Measurements from ENCODE around the gene UBN1. TPM values are rescaled to one million over a fixed set of nuclear protein-coding genes. Genes with fewer than 3 reads are reported as not detected.
"Not testable (repeated sequence)": the region's sequence is repeated elsewhere in the genome, so short reads cannot be mapped to it uniquely, and the experiment has no call there.

Gene UBN1
- total and polyA plus RNA-seq, 8 donors = 5.4 to 319 (median 34.2) TPM

DNA sequence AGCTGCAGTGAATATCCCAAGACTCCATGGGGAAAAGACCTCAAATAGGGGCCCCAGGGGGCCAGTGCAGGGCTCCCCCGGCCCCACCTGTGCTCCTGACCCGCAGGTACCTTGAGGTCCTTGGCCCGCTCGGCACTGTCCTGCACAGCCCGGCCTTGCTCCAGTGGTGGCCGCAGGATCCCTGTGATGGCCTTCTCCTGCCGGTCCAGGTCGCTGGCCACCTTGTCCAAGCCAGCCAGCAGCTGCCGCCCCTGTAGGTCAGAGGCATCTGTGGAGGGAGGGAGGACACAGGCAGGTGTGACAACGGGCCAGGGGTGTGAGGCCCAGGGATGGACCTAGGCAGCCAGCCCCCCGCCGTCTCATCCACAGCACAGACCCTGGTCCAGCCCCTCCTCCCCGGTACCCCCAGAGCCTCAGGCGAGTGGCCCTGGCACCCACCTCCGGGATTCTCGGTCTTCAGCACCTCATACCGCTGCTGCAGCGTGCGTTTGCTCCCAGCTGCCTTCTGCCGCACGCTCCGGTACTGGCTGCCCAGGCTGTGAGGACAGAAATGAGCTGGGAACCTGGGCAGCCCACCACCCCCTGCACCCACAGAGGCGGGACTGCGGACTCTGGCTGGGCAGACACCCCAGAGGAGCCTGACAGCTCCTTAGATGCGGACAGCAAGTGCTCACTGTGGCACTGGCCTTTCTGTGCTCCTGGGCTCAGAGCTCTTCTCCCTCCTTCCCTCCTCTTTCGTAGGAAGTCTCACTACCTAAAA is 46.0 kb downstream of the UBN1 start:
- H3K36me3 ChIP-seq = peaks cover 13 to 89% (median 86%) of the 10 kb centered on the region in 4 donors
- intact Hi-C loops (cut with DNase I; ENCODE audit: low total_unique reads) = no loop called here

DNA sequence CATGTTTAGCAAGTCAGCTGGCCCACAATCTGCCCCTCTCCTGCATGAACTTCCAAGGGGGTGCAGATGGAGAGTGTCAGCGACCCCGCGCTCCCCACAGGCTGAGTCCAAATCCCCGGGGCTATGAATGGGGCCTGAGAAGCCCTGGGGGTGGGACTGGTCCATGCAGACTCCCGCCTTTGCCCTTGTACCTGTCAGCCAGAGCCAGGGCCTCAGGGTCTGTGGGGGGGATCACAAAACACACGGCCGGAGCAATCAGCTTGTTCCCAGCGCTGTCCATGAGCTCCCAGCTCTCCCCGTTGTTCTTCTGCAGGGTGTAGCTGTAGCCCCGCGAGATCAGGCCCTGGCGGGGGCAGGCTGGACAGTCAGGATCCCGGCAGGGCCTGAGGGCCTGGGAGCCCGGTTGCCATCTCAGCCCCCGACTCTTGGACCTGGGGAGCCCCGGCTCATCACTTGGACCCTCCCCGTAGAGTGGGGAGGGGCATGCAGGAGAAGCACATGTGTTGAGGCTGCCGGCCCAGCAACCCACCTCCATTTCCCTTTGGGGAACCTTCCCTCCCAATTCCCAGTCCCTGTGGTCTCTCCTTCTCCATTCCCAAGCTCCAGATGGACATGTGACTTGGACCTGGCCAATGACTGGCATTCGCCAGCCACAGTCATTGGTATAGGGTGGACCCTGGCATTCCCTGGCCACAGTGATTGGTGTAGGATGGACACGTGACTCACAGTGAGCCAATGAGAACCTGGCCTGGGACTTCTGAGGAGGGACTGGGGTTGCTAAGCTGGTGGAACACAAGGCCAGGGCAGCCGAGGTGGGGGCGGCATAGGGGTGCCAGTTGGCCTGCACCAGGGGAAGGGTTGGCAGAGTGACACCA is 47.2 kb downstream of the UBN1 start:
- intact Hi-C loops (cut with DNase I; ENCODE audit: low total_unique reads) = no loop called here
- H3K27ac ChIP-seq = no peak overlapping the region
- peaks cover 0 to 7% (median 2%) of the 10 kb centered on the region in 4 donors for H3K9me3 ChIP-seq
- H3K27me3 ChIP-seq = no peaks in the 10 kb centered on the region
- 87 to 98% (median 91%) methylated on average over 18 to 22 of the region's 22 CpGs for WGBS, 5 donors
- H3K36me3 ChIP-seq = peaks cover 19 to 93% (median 89%) of the 10 kb centered on the region in 4 donors
- peaks cover 0 to 15% (median 5%) of the 10 kb centered on the region in 4 donors for H3K4me1 ChIP-seq
- no peak for DNase-seq
- no peak overlapping the region for H3K4me3 ChIP-seq
- TF ChIP-seq, protein P1, sequence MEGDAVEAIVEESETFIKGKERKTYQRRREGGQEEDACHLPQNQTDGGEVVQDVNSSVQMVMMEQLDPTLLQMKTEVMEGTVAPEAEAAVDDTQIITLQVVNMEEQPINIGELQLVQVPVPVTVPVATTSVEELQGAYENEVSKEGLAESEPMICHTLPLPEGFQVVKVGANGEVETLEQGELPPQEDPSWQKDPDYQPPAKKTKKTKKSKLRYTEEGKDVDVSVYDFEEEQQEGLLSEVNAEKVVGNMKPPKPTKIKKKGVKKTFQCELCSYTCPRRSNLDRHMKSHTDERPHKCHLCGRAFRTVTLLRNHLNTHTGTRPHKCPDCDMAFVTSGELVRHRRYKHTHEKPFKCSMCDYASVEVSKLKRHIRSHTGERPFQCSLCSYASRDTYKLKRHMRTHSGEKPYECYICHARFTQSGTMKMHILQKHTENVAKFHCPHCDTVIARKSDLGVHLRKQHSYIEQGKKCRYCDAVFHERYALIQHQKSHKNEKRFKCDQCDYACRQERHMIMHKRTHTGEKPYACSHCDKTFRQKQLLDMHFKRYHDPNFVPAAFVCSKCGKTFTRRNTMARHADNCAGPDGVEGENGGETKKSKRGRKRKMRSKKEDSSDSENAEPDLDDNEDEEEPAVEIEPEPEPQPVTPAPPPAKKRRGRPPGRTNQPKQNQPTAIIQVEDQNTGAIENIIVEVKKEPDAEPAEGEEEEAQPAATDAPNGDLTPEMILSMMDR (IDR thresholded peaks at IDR 0.05) = no peak
- TF ChIP-seq EP300 (IDR thresholded peaks at IDR 0.05) = no peak
- no peak for TF ChIP-seq POLR2AphosphoS5 (IDR thresholded peaks at IDR 0.05)
- TF ChIP-seq POLR2A (IDR thresholded peaks at IDR 0.05) = no peak

More for the DNA sequence above, 46.0 kb downstream of the UBN1 start:
- Histone ChIP-seq H3K4me3 (no peak overlapping the region), H3K27me3 (no peaks in the 10 kb centered on the region), H3K4me1 (peaks cover 0 to 15% (median 5%) of the 10 kb centered on the region in 4 donors), H3K27ac (no peak overlapping the region), H3K9me3 (no peaks in the 10 kb centered on the region)
- 86 to 92% (median 91%) methylated on average over 22 to 26 of the region's 26 CpGs for WGBS, 5 donors
- DNase-seq = no peak
- TF ChIP-seq, protein P1 (IDR thresholded peaks at IDR 0.05) = no peak
- TF ChIP-seq EP300 (IDR thresholded peaks at IDR 0.05) = no peak
- no peak for TF ChIP-seq POLR2AphosphoS5 (IDR thresholded peaks at IDR 0.05)
- TF ChIP-seq POLR2A (IDR thresholded peaks at IDR 0.05) = no peak

GRCh38 chr16:4895366-4895765 is 48.1 kb downstream of the UBN1 start:
- H3K4me1 ChIP-seq = peaks cover 0 to 15% (median 5%) of the 10 kb centered on the region in 4 donors
- H3K36me3 ChIP-seq = peaks cover 12 to 86% (median 81%) of the 10 kb centered on the region in 4 donors
- peaks cover 0 to 7% (median 2%) of the 10 kb centered on the region in 4 donors for H3K9me3 ChIP-seq
- no peak overlapping the region for H3K4me3 ChIP-seq
- no peaks in the 10 kb centered on the region for H3K27me3 ChIP-seq
- intact Hi-C loops (cut with DNase I; ENCODE audit: low total_unique reads) = no loop called here
- no peak overlapping the region for H3K27ac ChIP-seq
- TF ChIP-seq EP300 (IDR thresholded peaks at IDR 0.05) = no peak
- no peak for TF ChIP-seq POLR2AphosphoS5 (IDR thresholded peaks at IDR 0.05)
- TF ChIP-seq, protein P1 (IDR thresholded peaks at IDR 0.05) = no peak
- TF ChIP-seq POLR2A (IDR thresholded peaks at IDR 0.05) = no peak
- DNase-seq = no peak
- WGBS, 5 donors = 91 to 96% (median 94%) methylated on average over 8 to 13 of the region's 13 CpGs

DNA sequence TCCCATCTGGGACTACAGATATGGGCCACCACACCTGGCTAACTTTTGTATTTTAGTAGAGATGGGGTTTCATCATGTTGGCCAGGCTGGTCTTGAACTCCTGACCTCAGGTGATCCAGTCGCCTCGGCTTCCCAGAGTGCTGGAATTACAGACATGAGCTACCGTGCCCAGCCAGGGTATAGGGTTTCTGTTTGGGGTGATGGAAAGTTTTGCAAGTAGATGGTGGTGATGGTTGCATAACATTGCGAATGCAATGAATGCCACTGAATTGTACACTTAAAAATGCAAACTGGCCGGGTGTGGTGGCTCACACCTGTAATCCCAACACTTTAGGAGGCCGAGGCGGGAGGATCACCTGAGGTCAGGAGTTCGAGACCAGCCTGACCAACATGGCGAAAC is 49.5 kb downstream of the UBN1 start:
- H3K27me3 ChIP-seq; H3K9me3 ChIP-seq; H3K4me3 ChIP-seq; intact Hi-C loops (cut with DNase I; ENCODE audit: low total_unique reads); DNase-seq; H3K27ac ChIP-seq: not testable (repeated sequence)
- H3K36me3 ChIP-seq = peaks cover 8 to 85% (median 79%) of the 10 kb centered on the region in 4 donors
- H3K4me1 ChIP-seq = peaks cover 0 to 15% (median 5%) of the 10 kb centered on the region in 4 donors
- WGBS, 5 donors = 91 to 97% (median 96%) methylated on average over 9 of the region's 9 CpGs
